ENCODE results near the gene ASIC1.

ASIC1 gene

DNA sequence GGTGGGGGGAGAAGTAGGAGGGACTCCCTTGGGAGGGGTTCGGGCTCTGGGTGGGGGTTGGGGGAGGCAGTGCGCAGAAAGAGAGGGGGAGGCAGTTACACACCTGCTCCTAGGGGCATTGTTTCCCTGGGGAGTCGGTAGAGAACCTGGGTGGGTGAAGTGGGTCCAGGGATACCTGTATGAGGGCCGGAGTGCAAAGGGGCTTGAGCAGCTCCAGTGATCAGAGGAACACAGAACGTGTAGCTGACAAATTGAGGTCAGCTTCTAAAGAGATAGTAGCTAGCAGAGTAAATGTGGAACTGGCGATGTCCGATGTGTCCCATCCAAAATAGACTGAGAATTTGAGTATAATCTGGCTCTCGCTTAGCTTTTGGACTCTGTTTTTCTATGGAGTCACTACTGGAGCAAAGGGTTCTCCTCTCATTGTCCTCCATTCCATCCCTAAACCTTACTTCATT lies 28.2 kb downstream of the ASIC1 start:
- no peak for DNase-seq

DNA sequence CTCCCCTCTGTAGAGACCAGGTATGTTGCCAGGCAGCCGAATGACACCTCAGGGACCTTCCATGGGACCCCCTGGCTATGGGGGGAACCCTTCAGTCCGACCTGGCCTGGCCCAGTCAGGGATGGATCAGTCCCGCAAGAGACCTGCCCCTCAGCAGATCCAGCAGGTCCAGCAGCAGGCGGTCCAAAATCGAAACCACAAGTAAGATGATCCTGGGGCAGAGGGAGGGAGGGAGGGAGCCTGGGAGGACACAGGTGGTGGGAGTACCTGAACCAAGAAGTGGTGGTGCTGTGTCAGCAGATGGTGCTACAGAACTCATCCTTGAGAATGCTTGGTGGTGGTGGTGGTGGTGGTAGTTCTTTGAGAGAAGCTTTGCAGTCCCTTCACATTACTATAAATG lies 28.8 kb downstream of the ASIC1 start:
- no peak for DNase-seq

DNA sequence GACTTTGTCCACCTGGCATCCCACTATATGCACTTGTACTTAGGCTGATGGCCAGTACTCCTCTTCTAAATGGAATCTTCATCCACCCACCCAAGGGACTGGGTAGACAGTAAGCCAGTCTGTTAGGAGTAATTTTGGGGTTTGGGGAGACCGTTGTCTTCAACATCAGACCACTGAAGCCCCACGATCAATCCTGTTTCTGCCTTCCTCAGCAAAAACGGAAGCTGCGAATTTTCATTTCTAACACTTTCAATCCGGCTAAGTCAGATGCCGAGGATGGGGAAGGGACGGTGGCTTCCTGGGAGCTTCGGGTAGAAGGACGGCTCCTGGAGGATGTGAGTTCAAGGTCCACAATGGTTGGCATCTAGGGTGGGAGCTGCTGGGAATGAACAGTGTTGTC lies 29.8 kb downstream of the ASIC1 start:
- DNase-seq: no peak

DNA sequence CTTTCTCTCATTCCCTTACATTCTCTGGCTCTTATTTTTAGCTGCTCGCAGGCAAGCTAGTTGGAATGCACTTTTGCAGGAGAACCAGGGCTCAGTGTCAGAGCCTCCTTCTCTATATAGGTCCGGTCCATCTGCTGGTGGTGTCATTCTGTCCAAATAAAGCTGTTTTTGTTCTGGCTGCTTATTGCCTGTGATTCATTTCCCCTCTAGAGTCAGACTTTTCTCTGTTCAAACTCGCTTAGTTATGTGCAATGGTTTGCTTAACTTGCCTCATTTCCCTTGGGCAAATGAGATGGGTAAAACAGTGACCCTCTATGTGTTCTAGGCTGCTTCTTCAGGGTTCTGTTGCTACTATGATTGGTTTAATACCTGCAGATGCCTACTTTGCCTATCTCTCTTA lies 30.6 kb downstream of the ASIC1 start:
- DNase-seq: no peak

DNA sequence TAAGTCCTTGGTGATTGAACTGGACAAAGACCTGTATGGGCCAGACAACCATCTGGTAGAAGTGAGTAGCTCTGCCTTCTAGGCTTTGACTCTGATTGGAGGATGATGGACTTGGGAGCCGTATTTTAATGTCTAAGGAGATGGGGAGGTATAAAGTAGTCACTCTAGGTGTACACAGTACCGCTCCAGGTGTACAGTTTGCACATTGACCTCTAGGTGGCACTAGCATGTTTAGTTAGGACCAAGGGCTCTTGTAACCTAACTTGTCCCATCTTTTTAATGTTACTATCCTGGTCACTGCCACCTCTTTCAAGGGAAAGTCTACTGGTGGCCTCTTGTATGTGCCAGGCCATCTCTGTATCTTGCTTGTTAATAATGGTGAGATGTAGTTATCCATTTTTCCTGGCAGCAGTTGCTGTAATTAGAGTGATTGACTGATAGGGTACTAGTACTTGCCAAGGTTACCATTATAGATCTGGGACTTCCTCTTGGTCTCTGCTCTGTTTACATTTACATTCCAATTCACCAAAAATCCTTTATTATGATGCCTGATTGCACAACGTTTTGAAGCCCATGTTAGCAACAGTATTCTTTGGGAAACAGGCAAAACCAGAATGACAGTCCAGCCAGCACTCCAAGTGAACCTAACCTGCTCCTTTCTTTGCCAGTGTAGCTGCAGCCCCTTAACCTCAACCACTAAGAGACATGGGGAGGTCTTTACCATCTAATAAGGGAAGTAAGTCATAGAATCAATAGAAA lies 31.4 kb downstream of the ASIC1 start:
- DNase-seq: no peak

DNA sequence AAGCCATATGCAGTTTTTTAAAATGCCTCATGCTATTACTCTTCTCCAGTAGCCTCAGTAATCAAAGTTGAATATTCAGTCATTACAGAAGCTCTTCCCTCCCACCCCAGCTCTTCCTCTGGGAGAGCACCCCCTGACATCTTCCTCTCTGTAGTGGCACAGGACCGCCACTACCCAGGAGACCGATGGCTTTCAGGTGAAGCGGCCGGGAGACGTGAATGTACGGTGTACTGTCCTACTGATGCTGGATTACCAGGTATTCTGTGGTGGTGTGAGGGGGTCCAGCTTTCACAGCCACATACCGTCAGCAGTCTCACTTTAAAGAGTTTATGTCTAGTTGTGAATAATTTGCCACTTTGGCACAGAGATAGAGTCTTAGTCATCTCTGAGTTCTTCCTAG lies 32.3 kb downstream of the ASIC1 start:
- no peak for DNase-seq

DNA sequence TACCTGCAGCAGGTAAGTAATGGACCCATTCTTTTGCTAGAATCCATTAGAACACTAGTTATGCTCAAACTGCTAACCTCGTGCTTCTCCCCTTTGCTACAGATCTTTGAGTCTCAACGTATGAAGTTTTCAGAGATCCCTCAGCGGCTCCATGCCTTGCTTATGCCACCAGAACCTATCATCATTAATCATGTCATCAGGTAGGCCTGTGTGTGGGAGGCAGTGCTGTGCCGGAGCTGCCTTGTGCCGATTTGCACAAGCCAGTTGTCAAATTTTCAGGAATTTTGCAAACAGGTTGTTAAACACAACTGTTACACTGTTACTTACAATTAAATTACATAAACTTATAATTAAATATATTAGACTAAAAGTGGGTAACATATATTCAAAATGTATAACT lies 33.0 kb downstream of the ASIC1 start:
- no peak for DNase-seq

DNA sequence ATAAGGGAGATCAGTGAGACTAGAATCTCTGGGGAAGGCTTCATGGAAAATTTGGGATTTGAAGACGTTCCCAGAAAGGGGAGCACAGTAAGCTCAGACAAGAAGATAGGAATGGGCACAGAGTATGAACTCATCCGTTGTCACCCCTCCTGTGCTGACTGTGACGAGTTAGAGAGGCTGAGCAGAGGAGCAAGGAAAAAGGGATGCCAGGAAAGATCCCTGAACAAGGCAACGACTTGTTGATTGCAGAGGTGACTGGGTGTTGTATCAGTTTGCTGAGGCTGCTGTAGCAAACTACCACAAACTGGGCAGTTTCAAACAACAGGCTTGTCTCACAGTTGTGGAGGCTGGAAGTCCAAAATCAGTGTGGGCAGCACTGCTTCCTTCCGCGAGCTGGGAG lies 40.6 kb downstream of the ASIC1 start:
- DNase-seq: no peak

DNA sequence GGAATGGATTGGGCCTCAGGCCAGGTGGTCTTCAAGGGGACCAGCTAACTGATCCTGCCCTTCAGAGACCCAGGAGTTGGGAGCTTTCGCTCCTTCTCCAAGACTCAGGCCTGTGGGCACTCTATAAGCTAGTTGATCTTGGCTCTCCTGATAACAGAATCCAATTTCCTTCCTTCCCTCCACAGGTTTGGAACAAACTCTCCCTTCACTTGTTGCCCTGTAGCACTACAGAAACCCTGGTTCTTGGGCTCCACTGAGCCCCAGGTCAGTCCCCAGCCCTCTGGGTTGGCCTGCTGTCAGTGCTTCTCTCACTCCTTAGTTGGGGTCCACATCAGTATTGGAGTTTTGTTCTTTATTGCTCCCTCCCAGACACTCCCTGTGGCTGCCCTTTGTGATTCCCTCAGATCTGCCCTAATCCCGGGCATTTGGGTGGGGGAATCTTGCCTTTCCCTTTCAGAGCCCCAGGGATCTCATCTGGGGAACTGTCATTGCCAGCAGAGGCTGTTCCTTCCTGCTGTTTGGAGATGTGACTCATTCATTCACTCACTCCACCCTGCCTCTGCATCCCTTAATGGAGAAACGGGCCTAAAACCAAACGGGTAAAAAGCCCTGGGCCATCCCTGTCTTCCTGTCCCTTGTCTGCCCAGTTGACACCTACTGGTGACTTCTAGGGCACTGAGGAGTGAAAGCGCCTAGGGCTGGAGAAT lies 42.1 kb downstream of the ASIC1 start:
- no peak for DNase-seq

DNA sequence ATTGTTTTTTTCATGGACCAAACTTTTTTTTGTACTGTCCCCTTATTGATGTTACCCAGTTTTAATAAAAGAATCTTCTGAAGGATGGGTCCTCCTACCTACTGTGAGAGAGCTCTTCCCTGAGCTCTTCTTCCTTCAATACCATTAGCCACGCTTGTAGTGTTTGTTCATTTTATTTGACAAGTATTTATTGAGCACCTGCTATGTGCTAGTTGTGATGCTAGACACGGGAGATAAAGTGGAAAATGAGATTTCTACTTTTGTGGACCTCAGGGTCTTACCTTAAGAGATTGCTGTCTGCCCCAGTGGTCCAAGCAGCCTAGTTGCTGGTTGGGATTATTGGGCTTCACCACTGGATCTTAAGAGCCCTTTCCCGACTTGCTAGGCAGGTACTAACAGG lies 43.2 kb downstream of the ASIC1 start:
- no peak for DNase-seq

DNA sequence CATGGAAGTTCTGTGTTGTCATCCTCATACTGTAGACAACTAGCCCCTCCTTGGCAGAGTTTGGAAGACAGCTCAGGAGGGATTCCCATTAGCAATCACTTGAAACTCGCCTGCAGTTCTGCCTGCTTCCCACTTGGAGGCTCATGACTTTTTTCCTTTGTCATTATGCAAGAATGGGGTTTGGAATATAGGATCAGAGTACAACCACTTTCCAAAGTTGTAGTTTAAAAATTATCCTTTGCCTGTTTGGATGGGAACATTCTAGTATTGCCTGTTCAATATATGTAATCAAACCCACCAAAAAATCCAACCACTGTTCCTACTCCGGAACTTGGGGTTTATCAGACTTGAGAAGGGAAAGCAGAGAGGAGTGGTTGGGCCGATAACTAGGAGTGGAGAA lies 44.3 kb downstream of the ASIC1 start:
- no peak for DNase-seq

DNA sequence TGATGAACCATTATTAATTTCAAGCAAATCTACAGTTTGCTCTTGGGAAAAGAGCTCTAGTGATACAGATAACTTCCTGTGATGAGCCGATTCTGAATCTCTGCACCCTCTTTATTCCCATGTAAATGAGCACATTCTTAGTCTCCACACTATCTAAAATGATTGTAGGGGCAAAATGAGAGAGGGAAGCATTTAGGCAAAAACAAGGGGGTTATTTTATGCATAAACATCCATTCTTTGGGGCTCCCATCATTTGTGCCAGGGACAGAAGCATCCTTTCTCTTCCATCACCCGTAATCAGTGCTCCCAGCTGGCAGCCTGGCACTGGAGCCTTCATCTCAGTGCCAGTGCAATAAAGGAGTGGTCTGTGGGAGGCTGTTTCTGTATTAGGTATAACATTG lies 44.7 kb downstream of the ASIC1 start:
- no peak for DNase-seq

DNA sequence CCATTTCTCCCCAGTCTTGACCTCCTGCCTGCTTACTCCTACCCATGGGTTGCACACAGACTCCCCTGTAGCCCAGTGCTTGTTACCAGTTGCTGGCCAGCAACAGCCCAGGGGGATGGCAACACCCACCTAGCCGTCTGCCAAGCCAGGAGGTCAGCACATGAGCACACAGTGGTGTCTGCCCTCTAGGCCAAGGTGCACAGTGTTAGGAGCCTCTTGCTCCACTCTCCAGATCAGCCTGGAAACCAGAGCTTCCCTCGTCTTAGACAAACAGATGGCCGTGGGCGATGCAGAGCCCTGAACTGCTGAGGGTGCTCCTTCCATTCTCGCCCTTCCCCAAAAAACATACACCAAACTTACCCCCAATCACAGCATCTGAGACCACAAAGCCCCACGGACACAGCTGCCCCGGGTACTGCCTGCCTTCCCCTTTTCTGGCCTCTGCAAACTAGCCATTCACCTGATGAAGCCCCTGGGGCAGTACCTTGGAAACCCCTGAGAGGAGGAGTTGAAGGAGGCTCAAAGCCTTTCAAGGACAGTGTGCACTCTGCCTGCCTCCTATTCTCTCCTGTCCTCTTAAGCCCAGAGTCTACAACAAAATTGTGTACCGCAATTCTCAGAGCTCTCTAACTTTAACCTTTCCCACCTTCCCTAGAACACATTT lies 45.4 kb downstream of the ASIC1 start:
- DNase-seq: no peak

DNA sequence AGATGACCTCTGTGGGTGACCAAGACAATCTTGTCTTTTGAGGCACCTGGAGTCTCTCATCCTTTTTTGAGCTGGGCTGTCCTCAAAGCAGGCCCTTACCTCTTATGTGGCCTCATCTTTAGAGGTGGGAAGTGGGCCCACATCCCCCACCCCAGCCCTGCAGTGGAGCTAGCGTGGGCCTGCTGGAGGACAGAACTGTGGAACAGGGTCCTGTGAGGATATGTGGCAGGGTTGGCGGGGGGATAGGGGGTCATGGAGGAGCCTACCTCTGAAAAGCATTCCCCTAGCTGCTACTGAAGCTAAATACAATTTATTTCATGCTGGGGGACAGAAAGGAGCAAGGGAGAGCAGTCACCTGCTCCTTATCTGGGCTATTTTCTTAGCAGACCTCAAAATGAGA lies 46.0 kb downstream of the ASIC1 start:
- no peak for DNase-seq

DNA sequence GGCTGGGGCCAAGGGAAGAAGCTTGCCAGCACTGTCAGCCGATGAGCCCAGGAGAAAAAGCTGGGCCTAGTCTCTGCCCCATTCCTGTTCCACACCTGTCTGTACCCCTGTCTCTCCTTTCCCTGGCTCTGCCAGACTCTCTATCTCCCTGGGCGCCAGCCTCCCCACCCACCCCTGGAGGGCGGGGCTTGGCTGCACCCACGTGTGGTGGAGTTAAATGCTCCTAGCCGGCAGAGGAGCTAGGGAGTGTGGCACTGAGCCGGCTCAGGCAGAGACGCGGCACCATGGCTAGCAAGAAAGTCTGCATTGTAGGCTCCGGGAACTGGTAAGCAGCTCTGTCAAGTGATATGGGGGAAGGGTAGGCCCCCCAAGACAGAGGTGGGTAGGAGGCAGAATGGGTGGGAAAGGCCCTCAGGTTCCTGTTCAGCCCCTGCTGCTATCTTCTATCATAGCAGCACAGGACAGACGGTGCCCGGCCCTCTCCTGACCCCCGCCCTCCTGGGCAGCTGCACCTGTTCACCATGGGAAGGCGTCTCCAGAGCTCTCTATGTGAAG lies 46.4 kb downstream of the ASIC1 start, which contains the start of gene GPD1:
Gene GPD1 (plus strand): TSS at position 242 of the 555 bp plus-strand sequence. CDS start 43 bp downstream, at position 285.
- no peak for DNase-seq

DNA sequence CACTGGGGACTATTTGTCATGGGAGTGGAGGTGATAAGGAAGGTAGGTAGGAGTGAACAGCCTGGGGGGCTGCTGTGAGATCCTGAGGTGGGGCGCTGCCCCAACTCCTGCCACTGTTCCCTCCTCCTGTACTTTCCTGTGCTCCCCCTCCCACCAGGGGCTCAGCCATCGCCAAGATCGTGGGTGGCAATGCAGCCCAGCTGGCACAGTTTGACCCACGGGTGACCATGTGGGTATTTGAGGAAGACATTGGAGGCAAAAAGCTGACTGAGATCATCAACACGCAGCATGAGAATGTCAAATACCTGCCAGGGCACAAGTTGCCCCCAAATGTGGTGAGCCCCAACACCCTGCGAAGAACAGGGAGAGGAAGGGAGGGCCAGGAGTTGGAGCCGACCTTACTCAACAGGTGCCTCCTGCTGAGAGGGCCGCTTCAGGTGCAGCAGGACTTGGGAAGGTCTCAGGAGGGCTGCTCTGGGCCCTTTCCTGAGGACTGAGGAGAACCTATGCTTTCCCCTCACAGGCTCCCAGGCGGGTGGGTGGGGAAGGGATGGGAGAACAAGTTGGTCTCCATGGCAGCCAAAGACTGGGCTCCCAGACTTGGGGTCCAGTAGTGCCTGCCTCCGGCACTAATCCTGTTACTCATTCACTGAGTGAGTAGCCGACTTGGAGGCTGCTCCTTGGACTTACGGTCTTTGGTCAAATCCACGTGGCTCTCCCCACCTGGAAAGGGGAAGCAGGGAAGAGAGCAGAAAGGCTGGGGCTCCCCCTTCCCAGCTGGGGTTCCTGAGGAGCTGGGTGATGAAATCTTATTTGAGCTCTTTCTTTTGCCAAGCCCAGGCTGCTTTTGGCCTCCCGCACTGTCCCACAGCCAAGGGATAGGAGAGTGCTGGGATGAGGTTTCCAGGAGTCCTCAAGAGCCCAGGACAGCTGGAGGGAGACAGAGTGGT lies 47.3 kb downstream of the ASIC1 start:
- no peak for DNase-seq

DNA sequence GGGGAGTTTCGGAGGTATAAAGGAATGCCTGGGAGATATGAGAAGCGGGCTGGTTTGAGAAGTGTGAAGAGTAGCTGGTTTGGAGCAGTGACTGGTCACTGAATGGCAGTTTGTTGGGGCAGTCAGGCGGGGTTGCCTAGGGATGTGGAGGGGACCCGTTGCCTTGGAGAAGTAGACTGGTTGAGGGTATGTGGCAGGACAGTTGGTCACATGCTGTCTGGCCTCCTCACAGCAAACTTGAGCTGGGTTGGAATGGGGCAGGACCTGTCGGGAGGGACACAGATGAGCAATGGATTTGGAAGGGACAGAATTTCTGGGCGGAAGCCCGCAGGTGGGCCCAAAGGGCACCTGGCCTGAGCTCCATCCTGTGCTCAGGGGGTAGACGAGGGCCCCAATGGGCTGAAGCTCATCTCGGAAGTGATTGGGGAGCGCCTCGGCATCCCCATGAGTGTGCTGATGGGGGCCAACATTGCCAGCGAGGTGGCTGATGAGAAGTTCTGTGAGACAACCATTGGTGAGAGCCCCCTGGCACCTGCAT lies 48.6 kb downstream of the ASIC1 start:
- DNase-seq: no peak

DNA sequence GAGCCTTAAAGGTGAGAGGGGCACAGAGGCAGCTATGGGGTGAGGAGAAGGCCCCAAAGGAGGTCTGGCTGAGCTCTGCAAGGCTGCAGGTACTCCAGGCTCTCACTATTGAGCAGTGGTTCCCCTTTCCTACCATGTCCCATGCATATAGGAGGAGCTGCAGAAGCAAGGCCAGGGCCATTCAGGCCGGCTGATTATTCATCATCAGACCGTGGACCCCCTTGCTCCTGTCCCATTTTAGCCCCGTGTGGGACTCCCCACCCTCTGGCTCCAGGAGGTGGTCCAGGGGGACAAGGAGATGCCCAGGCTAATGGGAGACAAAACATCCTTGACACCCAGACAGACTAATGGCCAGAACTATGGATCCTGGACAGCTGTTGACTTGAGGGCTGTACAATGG lies 49.5 kb downstream of the ASIC1 start:
- DNase-seq: no peak

DNA sequence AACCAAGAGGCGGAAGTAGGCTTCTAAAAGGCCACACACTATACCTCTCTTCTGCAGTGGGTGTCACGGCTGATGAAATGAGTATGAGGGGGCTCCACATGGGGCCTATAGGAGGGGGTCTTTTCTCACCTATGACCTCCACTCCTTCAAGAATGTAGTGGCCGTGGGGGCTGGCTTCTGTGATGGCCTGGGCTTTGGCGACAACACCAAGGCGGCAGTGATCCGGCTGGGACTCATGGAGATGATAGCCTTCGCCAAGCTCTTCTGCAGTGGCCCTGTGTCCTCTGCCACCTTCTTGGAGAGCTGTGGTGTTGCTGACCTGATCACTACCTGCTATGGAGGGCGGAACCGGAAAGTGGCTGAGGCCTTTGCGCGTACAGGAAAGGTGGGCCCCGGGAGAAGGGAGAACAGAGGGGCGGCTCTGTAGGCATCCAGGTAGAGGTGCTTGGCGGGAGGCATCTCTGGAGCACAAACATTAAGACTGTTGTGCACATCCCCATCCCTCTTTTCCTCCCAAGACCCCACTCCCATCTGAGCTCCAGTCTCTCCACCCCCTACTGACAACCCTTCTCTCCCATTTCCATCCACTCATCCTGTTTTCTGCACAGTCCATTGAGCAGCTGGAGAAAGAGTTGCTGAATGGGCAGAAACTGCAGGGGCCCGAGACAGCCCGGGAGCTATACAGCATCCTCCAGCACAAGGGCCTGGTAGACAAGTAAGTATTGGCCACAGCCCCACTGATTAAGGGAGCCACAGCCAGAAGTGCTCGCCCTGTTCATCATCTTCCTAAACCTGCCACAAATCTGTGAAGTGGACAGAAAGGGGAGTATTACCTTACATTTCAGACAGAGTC lies 50.2 kb downstream of the ASIC1 start:
- DNase-seq: no peak

DNA sequence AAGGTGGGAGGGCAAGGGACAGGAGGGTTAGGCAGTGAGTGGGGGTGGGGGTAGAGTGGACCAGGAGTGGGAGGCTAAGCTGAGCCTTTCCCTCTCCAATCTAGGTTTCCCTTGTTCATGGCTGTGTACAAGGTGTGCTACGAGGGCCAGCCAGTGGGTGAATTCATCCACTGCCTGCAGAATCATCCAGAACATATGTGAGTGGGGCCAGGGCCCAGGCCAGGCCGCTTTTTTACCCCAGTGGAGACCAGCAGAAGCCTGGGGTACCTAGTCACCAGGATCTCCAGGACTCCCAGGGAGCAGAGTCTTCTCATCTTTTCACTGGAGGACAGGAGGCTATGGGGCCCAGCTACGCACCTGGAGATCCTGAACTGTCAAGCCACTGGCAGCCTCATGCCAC lies 51.9 kb downstream of the ASIC1 start:
- no peak for DNase-seq

DNA sequence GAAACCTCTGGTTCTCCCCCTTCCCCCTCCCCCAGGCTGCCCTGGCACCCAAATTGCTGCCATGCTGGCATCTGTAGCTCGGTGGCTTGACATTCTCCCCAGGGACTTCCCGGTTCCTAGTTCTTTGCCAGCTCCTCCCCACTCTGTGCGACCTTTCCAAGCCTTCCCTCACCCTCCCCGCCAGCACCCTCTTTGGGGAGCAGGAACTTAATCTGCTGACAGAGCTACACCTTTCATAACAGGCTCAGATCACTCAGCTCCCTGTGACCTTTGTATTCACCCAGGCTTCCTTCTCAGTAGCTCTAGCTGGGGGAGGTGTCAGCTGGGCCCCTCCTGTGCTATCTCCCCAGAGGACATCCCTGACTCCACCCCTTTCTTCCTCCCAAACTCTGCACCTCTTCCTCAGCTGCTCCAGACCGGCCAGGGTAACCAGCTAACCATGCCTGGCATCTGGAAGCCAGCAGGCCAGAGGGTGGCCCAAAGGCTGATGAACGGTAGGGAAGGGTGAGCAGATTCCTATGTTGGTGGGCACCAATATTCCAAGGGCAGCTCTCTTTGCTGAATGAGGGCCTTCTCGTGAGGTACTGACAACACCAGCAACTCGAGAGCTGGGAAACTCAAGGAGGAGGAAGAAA lies 52.8 kb downstream of the ASIC1 start:
- no peak for DNase-seq
